Subcutaneous abdominal adipose tissue (tissue), 5 donors: ENCODE measurements around the gene BBS7.

Experiments used
- H3K27ac ChIP-seq: one replicate; pipeline ENCODE4 v1.7.0; 2013; ENCODE audit warnings: low read depth, mild to moderate bottlenecking, inconsistent platforms, low read length, moderate library complexity
- H3K27me3 ChIP-seq, 5 donors: one replicate each; pipeline ENCODE4 v1.7.0; 2013; ENCODE audit warnings: low read length in 5 of 5, inconsistent platforms in 1 of 5; ENCODE audit not compliant: control insufficient read depth in 5 of 5, insufficient read depth in 4 of 5
- H3K36me3 ChIP-seq, 5 donors: one replicate each; pipeline ENCODE4 v1.7.0; 2013; ENCODE audit warnings: low read length in 5 of 5; ENCODE audit not compliant: control insufficient read depth in 5 of 5, insufficient read depth in 5 of 5
- H3K4me1 ChIP-seq, 5 donors: one replicate each; pipeline ENCODE4 v1.7.0; 2013; ENCODE audit warnings: low read length in 5 of 5, mild to moderate bottlenecking in 3 of 5, moderate library complexity in 1 of 5; ENCODE audit not compliant: control insufficient read depth in 5 of 5, insufficient read depth in 5 of 5
- H3K4me3 ChIP-seq, 5 donors: one replicate each; pipeline ENCODE4 v1.7.0; 2013; ENCODE audit warnings: low read length in 5 of 5, low read depth in 1 of 5
- H3K9ac ChIP-seq, 5 donors: one replicate each; pipeline ENCODE4 v1.7.0; 2013; ENCODE audit warnings: low read length in 5 of 5, mild to moderate bottlenecking in 4 of 5, moderate library complexity in 3 of 5
- H3K9me3 ChIP-seq, 5 donors: one replicate each; pipeline ENCODE4 v1.7.0; 2013; ENCODE audit warnings: low read length in 5 of 5; ENCODE audit not compliant: control insufficient read depth in 5 of 5
- donor health status: healthy.
- donor health status: healthy.
- donor health status: healthy.
- donor health status: healthy.
- donor health status: healthy.

The BBS7 gene

DNA sequence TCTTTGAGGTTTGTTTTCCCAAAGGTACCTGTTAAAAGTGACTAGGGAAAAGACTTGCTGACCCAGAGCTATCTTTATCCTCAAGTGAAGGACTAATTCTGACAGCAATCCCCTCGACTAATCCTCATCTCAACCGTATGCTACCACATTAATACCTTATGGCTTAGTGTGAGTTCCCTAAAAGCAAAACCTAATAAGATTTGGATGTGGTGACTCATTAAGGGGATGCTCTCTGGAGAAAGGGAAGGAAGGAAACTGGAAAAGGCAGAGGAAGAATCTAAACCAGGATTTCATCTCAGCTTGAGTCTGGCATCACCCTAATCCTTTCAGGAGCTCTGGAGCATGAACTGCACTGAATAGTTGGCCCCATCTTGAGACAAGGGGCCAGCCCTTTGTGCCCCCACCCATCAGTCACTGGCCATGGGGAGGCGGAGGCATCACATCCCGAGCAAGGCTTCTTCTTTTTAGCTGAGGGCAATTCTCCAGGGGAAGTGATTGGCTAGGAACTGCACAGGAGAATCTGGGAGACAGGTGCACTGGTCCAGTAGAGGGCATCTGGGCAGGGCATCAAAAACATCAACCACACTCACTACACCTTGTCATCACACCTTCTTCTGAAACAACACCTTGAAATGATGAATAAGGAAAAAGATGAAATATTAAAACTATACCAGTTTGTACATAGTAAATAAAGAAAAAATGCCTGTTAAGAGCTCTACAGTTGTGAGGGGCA is 6.9 kb upstream of the BBS7 start:
- no peak overlapping the region for H3K27ac ChIP-seq
- H3K4me1 ChIP-seq, result no peaks in the 10 kb centered on the region
- H3K9ac ChIP-seq, result no peak overlapping the region
- no peak overlapping the region for H3K4me3 ChIP-seq
- peaks cover 0 to 3% (median 0%) of the 10 kb centered on the region in 5 donors for H3K27me3 ChIP-seq
- no peaks in the 10 kb centered on the region for H3K36me3 ChIP-seq
- H3K9me3 ChIP-seq, result no peaks in the 10 kb centered on the region

DNA sequence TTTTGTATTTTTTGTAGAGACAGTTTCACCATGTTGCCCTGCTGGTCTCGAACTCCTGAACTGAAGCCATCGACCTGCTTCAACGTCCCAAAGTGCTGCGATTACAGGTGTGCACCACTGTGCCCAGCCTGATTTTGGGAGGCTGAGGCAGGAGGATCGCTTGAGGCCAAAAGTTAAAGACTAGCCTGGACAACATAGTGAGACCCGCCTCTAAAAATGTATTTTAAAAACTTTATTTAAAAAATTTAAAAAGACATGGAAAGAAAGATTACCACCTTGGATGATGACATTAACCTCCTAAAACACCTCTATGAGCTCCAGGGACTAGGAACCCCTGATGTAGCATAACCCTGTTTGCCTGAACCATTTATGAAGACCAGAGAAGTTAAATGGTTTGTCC is 5.8 kb upstream of the BBS7 start:
- H3K9me3 ChIP-seq, result no peaks in the 10 kb centered on the region
- H3K27me3 ChIP-seq, result peaks cover 0 to 3% (median 0%) of the 10 kb centered on the region in 5 donors
- no peaks in the 10 kb centered on the region for H3K36me3 ChIP-seq
- H3K4me1 ChIP-seq, result no peaks in the 10 kb centered on the region
- no peak overlapping the region for H3K4me3 ChIP-seq
- no peak overlapping the region for H3K27ac ChIP-seq
- no peak overlapping the region for H3K9ac ChIP-seq

DNA sequence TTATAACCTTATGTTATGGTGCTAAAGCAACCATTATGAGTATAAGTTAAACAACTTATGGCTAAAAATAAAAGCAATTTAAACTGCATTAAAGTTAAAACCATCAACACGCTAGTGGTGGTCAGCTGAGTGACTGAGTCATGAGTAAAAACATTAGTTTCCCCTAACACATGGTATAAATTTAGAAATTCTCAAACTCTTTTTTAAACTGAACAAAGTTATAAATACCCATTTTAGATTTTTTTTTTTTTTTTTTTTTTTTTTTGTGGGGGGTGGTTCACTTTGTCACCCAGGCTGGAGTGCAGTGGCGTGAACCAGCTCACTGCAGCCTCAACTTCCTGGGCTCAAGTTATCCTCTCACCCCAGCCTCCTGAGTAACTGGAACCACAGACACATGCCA is 5.4 kb upstream of the BBS7 start:
- H3K4me1 ChIP-seq, result peaks cover 0 to 4% (median 3%) of the 10 kb centered on the region in 5 donors
- H3K36me3 ChIP-seq, result no peaks in the 10 kb centered on the region
- H3K27ac ChIP-seq, result no peak overlapping the region
- no peak overlapping the region for H3K9ac ChIP-seq
- H3K27me3 ChIP-seq, result peaks cover 0 to 3% (median 0%) of the 10 kb centered on the region in 5 donors
- H3K9me3 ChIP-seq, result no peaks in the 10 kb centered on the region
- H3K4me3 ChIP-seq, result no peak overlapping the region

DNA sequence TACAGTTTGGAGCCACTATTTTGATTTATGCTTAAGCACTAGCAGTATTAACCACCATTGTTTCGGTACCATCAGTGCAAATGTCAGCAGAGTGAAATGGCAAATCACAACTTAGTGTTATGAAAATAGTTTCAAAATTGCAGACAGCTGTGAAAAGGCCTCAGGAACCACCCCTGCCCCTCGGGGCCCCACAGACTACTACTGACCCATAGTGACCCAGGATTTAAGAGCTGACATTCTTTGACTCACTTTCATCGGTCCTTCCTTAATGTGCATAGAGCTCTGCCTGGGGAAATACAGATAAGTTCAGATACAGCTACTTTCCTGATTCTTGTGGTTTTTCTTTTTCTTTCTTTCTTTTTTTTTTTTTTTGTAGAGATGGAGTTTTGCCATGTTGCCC is 3.3 kb upstream of the BBS7 start:
- Histone ChIP-seq H3K4me3 (no peak overlapping the region), H3K9ac (no peak overlapping the region), H3K27ac (no peak overlapping the region), H3K4me1 (peaks cover 0 to 19% (median 16%) of the 10 kb centered on the region in 5 donors), H3K36me3 (no peaks in the 10 kb centered on the region), H3K9me3 (no peaks in the 10 kb centered on the region), H3K27me3 (peaks cover 0 to under 1% (median 0%) of the 10 kb centered on the region in 5 donors)

DNA sequence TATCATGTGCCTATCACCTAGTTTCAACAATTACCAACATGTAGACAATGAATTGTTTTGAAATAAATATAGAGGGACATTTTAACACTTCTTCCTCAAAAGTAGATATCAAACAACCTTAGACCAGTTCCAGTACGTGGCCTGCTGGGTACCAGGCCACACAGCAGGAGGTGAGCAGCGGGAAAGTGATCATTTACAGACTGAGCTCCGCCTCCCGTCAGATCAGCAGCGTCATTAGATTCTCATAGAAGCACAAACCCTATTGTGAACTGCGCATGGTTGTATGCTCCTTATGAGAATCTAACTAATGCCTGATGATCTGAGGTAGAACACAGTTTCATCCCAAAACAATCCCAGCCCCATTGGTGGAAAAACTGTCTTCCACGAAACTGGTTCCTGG is 6.5 kb downstream of the BBS7 start:
- Histone ChIP-seq H3K9ac (no peak overlapping the region), H3K4me3 (no peak overlapping the region), H3K27ac (no peak overlapping the region), H3K9me3 (no peaks in the 10 kb centered on the region), H3K27me3 (no peaks in the 10 kb centered on the region), H3K36me3 (peaks cover 7 to 33% (median 26%) of the 10 kb centered on the region in 5 donors), H3K4me1 (no peaks in the 10 kb centered on the region)

DNA sequence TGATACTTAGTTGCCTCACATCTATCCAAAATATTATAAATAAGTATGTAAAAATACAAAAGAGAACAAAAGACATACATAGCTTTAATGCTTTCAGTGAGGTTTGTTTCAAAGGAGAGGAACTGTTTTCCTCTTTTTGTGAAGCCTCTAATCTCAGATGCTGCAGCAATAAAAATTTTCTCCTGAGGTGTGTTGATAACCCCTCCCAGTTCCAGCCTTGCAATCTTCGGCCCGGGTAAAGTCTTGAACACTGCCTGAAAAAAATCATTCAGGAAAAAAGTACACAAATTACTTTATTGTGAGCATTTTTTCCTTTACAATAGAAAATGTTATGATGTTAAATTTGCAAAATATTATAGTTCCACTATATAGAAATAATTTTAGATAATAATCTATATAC is 8.8 kb downstream of the BBS7 start:
- Histone ChIP-seq H3K9me3 (no peaks in the 10 kb centered on the region), H3K27ac (no peak overlapping the region), H3K4me1 (no peaks in the 10 kb centered on the region), H3K9ac (no peak overlapping the region), H3K4me3 (no peak overlapping the region), H3K36me3 (peaks cover 10 to 37% (median 27%) of the 10 kb centered on the region in 5 donors), H3K27me3 (no peaks in the 10 kb centered on the region)

DNA sequence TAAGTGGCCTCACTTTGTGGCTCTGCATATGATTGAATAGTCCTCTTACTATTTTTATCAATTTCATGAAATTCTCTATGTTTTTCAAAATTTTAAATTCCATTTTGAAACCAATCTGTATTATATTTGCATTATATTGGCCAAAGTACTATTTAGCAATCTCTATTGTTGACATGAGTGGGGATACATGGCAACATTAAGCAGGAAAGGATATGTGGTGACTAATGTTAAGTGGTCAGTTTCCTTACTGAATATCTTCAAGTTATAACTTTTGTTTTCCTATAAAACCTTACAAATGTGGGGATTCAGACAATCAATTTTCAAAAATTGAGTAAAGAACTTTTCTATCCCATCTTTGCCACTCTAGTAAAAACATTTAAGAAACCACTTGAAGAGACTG is 10.2 kb downstream of the BBS7 start:
- no peak overlapping the region for H3K27ac ChIP-seq
- no peak overlapping the region for H3K9ac ChIP-seq
- H3K36me3 ChIP-seq, result peaks cover 10 to 34% (median 27%) of the 10 kb centered on the region in 5 donors
- no peaks in the 10 kb centered on the region for H3K27me3 ChIP-seq
- H3K9me3 ChIP-seq, result no peaks in the 10 kb centered on the region
- no peaks in the 10 kb centered on the region for H3K4me1 ChIP-seq
- H3K4me3 ChIP-seq, result no peak overlapping the region

DNA sequence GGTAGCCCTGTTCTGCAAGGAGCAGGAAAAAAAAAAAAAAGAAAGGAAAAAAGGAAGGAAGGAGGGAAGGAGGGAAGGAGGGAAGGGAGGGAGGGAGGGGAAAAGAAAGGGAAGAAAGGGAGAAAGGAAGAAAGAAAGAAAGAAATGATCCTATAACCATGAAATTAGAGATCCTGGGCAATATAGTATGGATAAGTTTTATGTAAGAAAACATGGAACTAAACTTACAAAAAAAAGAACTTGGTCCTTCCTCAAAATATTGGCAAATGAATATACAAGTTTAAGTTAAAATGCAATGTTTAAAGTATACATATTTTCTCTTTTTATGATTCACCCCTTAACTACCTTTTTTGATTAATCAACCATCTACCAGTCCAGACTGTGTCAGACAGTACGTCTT is 18.9 kb downstream of the BBS7 start:
- H3K9ac ChIP-seq, result no peak overlapping the region
- H3K4me3 ChIP-seq, result no peak overlapping the region
- H3K36me3 ChIP-seq, result peaks cover 11 to 31% (median 22%) of the 10 kb centered on the region in 5 donors
- H3K27ac ChIP-seq, result no peak overlapping the region
- H3K4me1 ChIP-seq, result no peaks in the 10 kb centered on the region
- no peaks in the 10 kb centered on the region for H3K27me3 ChIP-seq
- H3K9me3 ChIP-seq, result no peaks in the 10 kb centered on the region

DNA sequence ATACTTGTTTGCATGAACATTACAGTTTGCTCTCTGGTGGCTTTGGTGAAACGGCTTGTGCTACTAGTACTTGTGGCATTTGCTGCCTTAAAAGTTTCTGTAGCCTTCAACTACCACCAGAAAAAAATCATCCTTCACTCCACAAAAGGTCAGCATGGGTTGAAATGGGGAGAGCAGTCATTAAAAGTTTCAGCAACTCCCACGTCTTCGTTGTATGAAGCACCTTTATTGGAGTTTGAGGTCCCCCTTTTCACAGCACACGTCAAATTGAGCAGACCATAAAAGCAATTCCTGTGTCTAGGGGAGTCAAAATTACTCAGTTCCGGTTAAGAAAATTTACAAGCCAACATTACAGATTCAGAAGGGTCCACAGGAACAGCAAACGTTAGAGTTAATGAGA is 23.6 kb downstream of the BBS7 start:
- Histone ChIP-seq H3K9me3 (no peaks in the 10 kb centered on the region), H3K4me3 (no peak overlapping the region), H3K27ac (no peak overlapping the region), H3K4me1 (no peaks in the 10 kb centered on the region), H3K9ac (no peak overlapping the region), H3K36me3 (peaks cover 19 to 49% (median 43%) of the 10 kb centered on the region in 5 donors), H3K27me3 (no peaks in the 10 kb centered on the region)

DNA sequence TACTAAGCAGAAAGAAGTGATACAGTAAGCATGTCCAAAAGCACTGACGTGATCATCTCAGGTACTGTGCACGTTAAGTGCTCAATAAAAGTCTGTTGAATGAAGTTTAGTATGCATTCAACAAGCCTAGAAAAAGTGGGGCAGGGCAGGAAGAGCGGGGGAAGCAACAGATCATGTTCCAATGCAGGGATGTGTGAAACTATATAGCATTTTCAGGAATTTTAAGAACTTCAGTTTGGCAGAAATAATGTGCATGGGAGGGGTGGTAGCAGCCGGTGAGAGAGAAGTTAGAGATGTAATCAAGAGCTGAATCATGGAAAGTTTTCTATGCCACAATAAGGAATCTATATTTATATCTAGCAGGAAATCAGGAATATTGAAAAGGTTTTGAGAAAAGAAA is 27.4 kb downstream of the BBS7 start:
- H3K4me3 ChIP-seq, result no peak overlapping the region
- H3K27ac ChIP-seq, result no peak overlapping the region
- H3K4me1 ChIP-seq, result no peaks in the 10 kb centered on the region
- no peaks in the 10 kb centered on the region for H3K9me3 ChIP-seq
- H3K27me3 ChIP-seq, result no peaks in the 10 kb centered on the region
- no peak overlapping the region for H3K9ac ChIP-seq
- peaks cover 22 to 49% (median 32%) of the 10 kb centered on the region in 5 donors for H3K36me3 ChIP-seq
